A549 (cell line): Measurements from ENCODE around the gene ADAM8. TPM values are rescaled to one million over a fixed set of nuclear protein-coding genes. Genes with fewer than 3 reads are reported as not detected.

Source experiments
- ATAC-seq, 2 experiments: fragments of 200-7000 bp in 1 of 2; fragments of >200 bp in 1 of 2; cut with Nextera tagmentation in 1 of 2; cut with Tn5 transposase in 1 of 2; 3 replicates each; pipeline versions ENCODE4 v1.8.0 to v1.9.1; 2018 to 2020; ENCODE audit warnings: mild to moderate bottlenecking in 1 of 2, moderate library complexity in 1 of 2
- CTCF ChIA-PET: fragments of 300-600 bp; sonication (Branson Sonifier 250); formaldehyde crosslinking; extraction: SDS; loops from one replicate; lab custom pipeline; 2021; ENCODE audit warnings: antibody characterized with exemption, inconsistent platforms; lab: Yijun Ruan, JAX
- POLR2A ChIA-PET: fragments of 350-600 bp; formaldehyde crosslinking; extraction: SDS; loops from one replicate; lab custom pipeline; 2021; ENCODE audit warnings: antibody characterized with exemption, inconsistent platforms; lab: Yijun Ruan, JAX
- DNase-seq, 2 experiments: peaks; one replicate each; pipeline versions ENCODE4 v3.0.0 to v3.0.0-alpha.2; 2011 to 2016; ENCODE audit warnings: low read depth in 1 of 2, low spot score in 1 of 2
- FAIRE-seq: peaks from 2 replicates; lab custom pipeline; 2011; peaks lifted over from hg19 to GRCh38; lab: Jason Lieb, UNC
- H3K27ac ChIP-seq, 2 experiments: fragments of >200 bp; sonication (Bioruptor Twin); formaldehyde crosslinking; 3 replicates each; pipeline ENCODE4 v1.5.1; 2016 to 2017
- H3K4me1 ChIP-seq: fragments of >200 bp; sonication (Bioruptor Twin); formaldehyde crosslinking; 3 replicates; pipeline ENCODE4 v1.6.1; 2016
- H3K4me2 ChIP-seq: fragments of >200 bp; sonication (Bioruptor Twin); formaldehyde crosslinking; 3 replicates; pipeline ENCODE4 v1.6.1; 2016
- H3K4me3 ChIP-seq: fragments of >200 bp; sonication (Bioruptor Twin); formaldehyde crosslinking; 3 replicates; pipeline ENCODE4 v1.5.1; 2016
- H3K9me3 ChIP-seq: fragments of >200 bp; sonication (Bioruptor Twin); formaldehyde crosslinking; 3 replicates; pipeline ENCODE4 v1.6.1; 2016
- CBX2 ChIP-seq: fragments of 200-600 bp; sonication (generic); IDR thresholded peaks from 2 replicates; pipeline ENCODE4 v1.6.1; 2016; ENCODE audit warnings: low read depth, mild to moderate bottlenecking, borderline replicate concordance
- CBX8 ChIP-seq: fragments of 200-600 bp; sonication (generic); IDR thresholded peaks from 2 replicates; pipeline ENCODE4 v1.6.1; 2016
- CEBPB ChIP-seq, 2 experiments: fragments of >200 bp in 1 of 2; sonication (Bioruptor Twin) in 1 of 2; formaldehyde crosslinking in 1 of 2; IDR thresholded peaks; 2 replicates each; pipeline ENCODE4 v1.6.1; 2012 to 2016
- CHD2 ChIP-seq: fragments of 150-350 bp; IDR thresholded peaks from 2 replicates; pipeline ENCODE4 v1.6.1; 2014; ENCODE audit warnings: low read length; ENCODE audit not compliant: partially characterized antibody
- EHF ChIP-seq: fragments of 250-450 bp; sonication (Bioruptor Pico); IDR thresholded peaks from 2 replicates; pipeline ENCODE4 v1.5.0; 2020; ENCODE audit warnings: mild to moderate bottlenecking
- EP300 ChIP-seq, 2 experiments: fragments of >200 bp; sonication (Bioruptor Twin); formaldehyde crosslinking; IDR thresholded peaks; 2 replicates in 1 of 2; 3 replicates in 1 of 2; pipeline ENCODE4 v1.6.1; 2016 to 2017
- FOXS1 ChIP-seq: fragments of 250-450 bp; sonication (Bioruptor Pico); IDR thresholded peaks from 2 replicates; pipeline ENCODE4 v1.5.0; 2020; ENCODE audit warnings: mild to moderate bottlenecking, moderate library complexity
- GATA3 ChIP-seq: IDR thresholded peaks from 2 replicates; pipeline ENCODE4 v1.6.1; 2012; ENCODE audit warnings: borderline replicate concordance
- KDM1A ChIP-seq: fragments of 200-600 bp; sonication (generic); IDR thresholded peaks from 2 replicates; pipeline ENCODE4 v1.6.1; 2016; ENCODE audit warnings: low read depth, mild to moderate bottlenecking
- MYC ChIP-seq: IDR thresholded peaks from 2 replicates; pipeline ENCODE4 v1.6.1; 2012; ENCODE audit warnings: mild to moderate bottlenecking, inconsistent platforms, low read length, improper control_type of control experiment, borderline replicate concordance
- NFE2L2 ChIP-seq: fragments of 150-350 bp; conservative IDR thresholded peaks from 2 replicates; pipeline ENCODE4 v1.6.1; 2014; ENCODE audit warnings: low read length
- NR3C1 ChIP-seq: fragments of >200 bp; sonication (Bioruptor Twin); formaldehyde crosslinking; IDR thresholded peaks from 3 replicates; pipeline ENCODE4 v1.6.1; 2017
- PHF8 ChIP-seq: fragments of 200-600 bp; sonication (generic); IDR thresholded peaks from 2 replicates; pipeline ENCODE4 v1.6.1; 2016; ENCODE audit warnings: low read depth, mild to moderate bottlenecking, antibody characterized with exemption, moderate library complexity, borderline replicate concordance
- POLR2AphosphoS2 ChIP-seq: conservative IDR thresholded peaks from 2 replicates; pipeline ENCODE4 v1.6.1; 2012; ENCODE audit warnings: low read length, improper control_type of control experiment, inconsistent platforms
- RCOR1 ChIP-seq: fragments of 150-350 bp; IDR thresholded peaks from 2 replicates; pipeline ENCODE4 v1.6.1; 2014; ENCODE audit warnings: antibody characterized with exemption, low read length, low read depth
- RNF2 ChIP-seq: fragments of 200-600 bp; sonication (generic); IDR thresholded peaks from 2 replicates; pipeline ENCODE4 v1.6.1; 2016; ENCODE audit warnings: low read depth, mild to moderate bottlenecking, antibody characterized with exemption, moderate library complexity, borderline replicate concordance
- SREBF2 ChIP-seq: fragments of 450-650 bp; IDR thresholded peaks from 2 replicates; pipeline ENCODE4 v1.6.1; 2014; ENCODE audit warnings: mild to moderate bottlenecking, moderate library complexity
- ZC3H11A ChIP-seq: fragments of 450-650 bp; IDR thresholded peaks from 2 replicates; pipeline ENCODE4 v1.6.1; 2014; ENCODE audit warnings: antibody characterized with exemption, mild to moderate bottlenecking
- WGBS: methylation state at CpG from one replicate; pipeline ENCODE4 v1.1.6; 2017; ENCODE audit errors: missing lambda C conversion rate; 5-methylcytosine and 5-hydroxymethylcytosine counted together
- polyA plus RNA-seq, 4 experiments: library from polyadenylated mRNA; depleted of rRNA in 3 of 4; stranded (reverse); fragments of >200 nt; fragmentation: RNase III in 1 of 4; extraction: RNeasy Plus Mini Kit Qiagen cat#74134 plus additional on column Dnase treatment in 1 of 4; gene quantifications; 2 replicates in 3 of 4; 3 replicates in 1 of 4; pipeline ENCODE4 v1.2.3, GENCODE V29; 2011 to 2017
- TF ChIP-seq, protein P1 (sequence below): IDR thresholded peaks from 2 replicates; pipeline ENCODE4 v1.6.1; 2012; ENCODE audit warnings: low read depth, borderline replicate concordance
- TF ChIP-seq, protein P2 (sequence below): fragments of 250-450 bp; sonication (Bioruptor Pico); IDR thresholded peaks from 2 replicates; pipeline ENCODE4 v1.5.0; 2020; ENCODE audit warnings: low read depth, mild to moderate bottlenecking, moderate library complexity
- TF ChIP-seq, protein P3 (sequence below): fragments of 150-350 bp; IDR thresholded peaks from 2 replicates; pipeline ENCODE4 v1.6.1; 2014; ENCODE audit warnings: low read depth, mild to moderate bottlenecking, low read length

Gene ADAM8
- polyA plus RNA-seq, 2 of the 4 experiments (the other 2 are of a cell fraction), result 1.4 to 4.1 TPM

DNA sequence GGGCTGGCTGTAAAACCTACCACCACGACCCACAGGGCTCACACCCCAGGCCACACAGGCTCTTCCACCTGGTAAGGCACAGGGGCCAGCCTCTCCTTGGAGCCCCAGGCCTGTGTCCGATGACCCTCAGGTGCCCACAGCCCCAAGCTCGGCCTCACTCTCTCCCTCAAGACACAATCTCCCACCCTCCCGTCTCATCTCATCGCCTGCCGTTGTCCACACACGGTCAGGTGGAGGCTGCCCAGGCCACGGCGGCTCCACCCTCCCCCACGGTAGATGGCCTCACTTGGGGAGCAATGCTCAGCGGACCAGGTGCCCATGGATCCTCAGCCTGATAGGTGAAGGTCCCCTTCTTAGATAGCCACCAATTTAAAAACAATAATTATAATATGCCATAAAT, 55.3 kb downstream of the ADAM8 start:
- 60% methylated on average over 10 of the region's 11 CpGs for WGBS
- TF ChIP-seq CHD2 (no peak), NFE2L2 (no peak), EHF (CRISPR knock-in tag) (no peak), ZC3H11A (no peak), RCOR1 (no peak), SREBF2 (no peak), CBX2 (no peak), RNF2 (no peak), CBX8 (no peak), MYC (no peak), GATA3 (no peak)
- TF ChIP-seq, protein P1, sequence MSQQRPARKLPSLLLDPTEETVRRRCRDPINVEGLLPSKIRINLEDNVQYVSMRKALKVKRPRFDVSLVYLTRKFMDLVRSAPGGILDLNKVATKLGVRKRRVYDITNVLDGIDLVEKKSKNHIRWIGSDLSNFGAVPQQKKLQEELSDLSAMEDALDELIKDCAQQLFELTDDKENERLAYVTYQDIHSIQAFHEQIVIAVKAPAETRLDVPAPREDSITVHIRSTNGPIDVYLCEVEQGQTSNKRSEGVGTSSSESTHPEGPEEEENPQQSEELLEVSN, result no peak
- TF ChIP-seq, protein P2, sequence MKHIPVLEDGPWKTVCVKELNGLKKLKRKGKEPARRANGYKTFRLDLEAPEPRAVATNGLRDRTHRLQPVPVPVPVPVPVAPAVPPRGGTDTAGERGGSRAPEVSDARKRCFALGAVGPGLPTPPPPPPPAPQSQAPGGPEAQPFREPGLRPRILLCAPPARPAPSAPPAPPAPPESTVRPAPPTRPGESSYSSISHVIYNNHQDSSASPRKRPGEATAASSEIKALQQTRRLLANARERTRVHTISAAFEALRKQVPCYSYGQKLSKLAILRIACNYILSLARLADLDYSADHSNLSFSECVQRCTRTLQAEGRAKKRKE (CRISPR knock-in tag), result no peak
- TF ChIP-seq, protein P3, sequence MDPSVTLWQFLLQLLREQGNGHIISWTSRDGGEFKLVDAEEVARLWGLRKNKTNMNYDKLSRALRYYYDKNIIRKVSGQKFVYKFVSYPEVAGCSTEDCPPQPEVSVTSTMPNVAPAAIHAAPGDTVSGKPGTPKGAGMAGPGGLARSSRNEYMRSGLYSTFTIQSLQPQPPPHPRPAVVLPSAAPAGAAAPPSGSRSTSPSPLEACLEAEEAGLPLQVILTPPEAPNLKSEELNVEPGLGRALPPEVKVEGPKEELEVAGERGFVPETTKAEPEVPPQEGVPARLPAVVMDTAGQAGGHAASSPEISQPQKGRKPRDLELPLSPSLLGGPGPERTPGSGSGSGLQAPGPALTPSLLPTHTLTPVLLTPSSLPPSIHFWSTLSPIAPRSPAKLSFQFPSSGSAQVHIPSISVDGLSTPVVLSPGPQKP, result no peak
- no peaks in the 10 kb centered on the region for H3K9me3 ChIP-seq
- FAIRE-seq (no peak), ATAC-seq (no peak), DNase-seq (no peak)
- H3K4me3 ChIP-seq, result no peak overlapping the region
- H3K4me1 ChIP-seq, result no peaks in the 10 kb centered on the region
- ChIA-PET CTCF (no interaction called here), POLR2A (no interaction called here)
- H3K4me2 ChIP-seq, result no peak overlapping the region
- H3K27ac ChIP-seq, result no peak overlapping the region

DNA sequence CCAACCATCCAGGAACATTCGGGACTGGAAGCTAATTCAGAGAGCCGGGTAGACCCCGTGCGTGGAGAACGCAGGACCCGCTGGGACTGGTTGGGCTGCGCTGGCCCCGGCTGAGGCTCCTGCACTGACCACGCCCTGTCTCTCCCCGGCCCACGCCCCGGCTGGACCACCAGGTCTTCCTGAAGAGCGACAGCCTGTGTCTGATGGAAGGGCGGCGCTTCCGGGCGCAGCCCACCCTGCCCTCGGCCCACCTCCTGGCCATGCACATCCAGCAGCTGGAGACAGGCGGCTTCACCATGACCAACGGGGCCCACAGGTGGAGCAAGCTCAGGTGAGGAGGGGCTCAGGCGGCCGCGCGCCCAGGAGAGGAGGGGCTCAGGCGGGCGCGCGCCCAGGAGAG, 56.9 kb downstream of the ADAM8 start:
- ATAC-seq (no peak; a peak in 1 of 6 replicates), FAIRE-seq (no peak), DNase-seq (no peak)
- ChIA-PET POLR2A (no interaction called here), CTCF (interaction anchor here (0.5 kb wide), 1 partner anchor 280 kb away, joined by 4 read pairs; no protein-coding TSS in a partner anchor)
- H3K9me3 ChIP-seq, result no peaks in the 10 kb centered on the region
- no peak overlapping the region for H3K27ac ChIP-seq
- 59% methylated on average over 17 of the region's 28 CpGs for WGBS
- TF ChIP-seq KDM1A, result no peak
- no peaks in the 10 kb centered on the region for H3K4me1 ChIP-seq
- no peak overlapping the region for H3K4me3 ChIP-seq
- no peak overlapping the region for H3K4me2 ChIP-seq

DNA sequence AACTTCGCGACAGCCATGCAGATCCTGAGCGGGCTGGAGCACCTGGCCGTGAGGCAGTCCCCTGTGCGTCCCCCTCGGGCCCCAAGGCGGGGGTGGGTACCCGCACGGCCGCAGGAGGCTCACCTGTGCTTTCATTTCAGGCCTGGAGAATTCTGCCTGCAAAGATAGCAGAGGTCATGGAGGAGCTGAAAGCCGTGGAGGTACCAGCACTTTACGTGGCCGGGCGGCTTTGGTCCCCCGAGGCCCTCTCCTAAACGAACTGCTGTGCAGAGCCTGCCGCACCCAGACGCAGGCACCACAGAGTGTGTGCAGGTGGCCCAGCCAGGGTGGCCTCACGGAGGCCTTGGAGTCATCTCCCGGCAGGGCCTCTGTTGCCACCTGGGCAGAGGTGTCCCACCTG, 57.8 kb downstream of the ADAM8 start:
- Histone ChIP-seq H3K4me2 (no peak overlapping the region), H3K27ac (no peak overlapping the region)
- CTCF ChIA-PET, result interaction anchor here (0.6 to 0.7 kb wide), 2 partner anchors 75 to 1092 kb away, joined by 3 read pairs; no protein-coding TSS in a partner anchor
- FAIRE-seq, result no peak
- no peak for TF ChIP-seq PHF8
- no peak for TF ChIP-seq CEBPB (IDR thresholded peaks at IDR 0.05)
- TF ChIP-seq EP300 (IDR thresholded peaks at IDR 0.05), result no peak
- no peak for TF ChIP-seq CBX8
- no peak for TF ChIP-seq FOXS1
- no peak for TF ChIP-seq ZC3H11A
- no peak for TF ChIP-seq NR3C1
- no peak for TF ChIP-seq POLR2AphosphoS2
- TF ChIP-seq, all 56 proteins: peak for 0
- H3K9me3 ChIP-seq, result no peaks in the 10 kb centered on the region
- ATAC-seq, result no peak
- no peak overlapping the region for H3K4me3 ChIP-seq
- no peaks in the 10 kb centered on the region for H3K4me1 ChIP-seq
- POLR2A ChIA-PET, result no interaction called here
- 61% methylated on average over 9 of the region's 20 CpGs for WGBS
- no peak for DNase-seq
